ENCODE measurements around the gene NLGN1.

DNA sequence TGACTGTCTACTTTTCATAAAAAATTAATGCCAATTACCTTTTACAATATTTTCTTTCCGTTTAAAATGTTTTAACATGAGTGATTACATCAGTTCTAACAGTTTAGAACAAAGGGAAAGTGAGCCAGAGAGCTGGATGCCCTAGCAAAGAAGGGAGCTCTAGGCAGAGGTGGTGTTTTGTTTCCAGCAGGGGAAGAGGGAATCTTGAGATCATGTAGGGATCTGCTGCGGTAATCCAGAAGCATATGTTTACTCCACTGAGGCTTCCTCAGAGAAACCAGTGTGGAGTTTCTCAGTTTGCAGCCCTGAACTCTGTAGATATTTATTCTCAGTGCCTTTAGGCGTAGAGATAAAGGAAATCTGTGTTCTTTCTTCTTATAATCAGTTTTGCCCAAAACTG lies 399.3 kb downstream of the NLGN1 start:
- TF ChIP-seq POLR2A (IDR thresholded peaks at IDR 0.05; ENCODE audit: extremely low read depth, insufficient read length), result no peak
- TF ChIP-seq, protein P1, sequence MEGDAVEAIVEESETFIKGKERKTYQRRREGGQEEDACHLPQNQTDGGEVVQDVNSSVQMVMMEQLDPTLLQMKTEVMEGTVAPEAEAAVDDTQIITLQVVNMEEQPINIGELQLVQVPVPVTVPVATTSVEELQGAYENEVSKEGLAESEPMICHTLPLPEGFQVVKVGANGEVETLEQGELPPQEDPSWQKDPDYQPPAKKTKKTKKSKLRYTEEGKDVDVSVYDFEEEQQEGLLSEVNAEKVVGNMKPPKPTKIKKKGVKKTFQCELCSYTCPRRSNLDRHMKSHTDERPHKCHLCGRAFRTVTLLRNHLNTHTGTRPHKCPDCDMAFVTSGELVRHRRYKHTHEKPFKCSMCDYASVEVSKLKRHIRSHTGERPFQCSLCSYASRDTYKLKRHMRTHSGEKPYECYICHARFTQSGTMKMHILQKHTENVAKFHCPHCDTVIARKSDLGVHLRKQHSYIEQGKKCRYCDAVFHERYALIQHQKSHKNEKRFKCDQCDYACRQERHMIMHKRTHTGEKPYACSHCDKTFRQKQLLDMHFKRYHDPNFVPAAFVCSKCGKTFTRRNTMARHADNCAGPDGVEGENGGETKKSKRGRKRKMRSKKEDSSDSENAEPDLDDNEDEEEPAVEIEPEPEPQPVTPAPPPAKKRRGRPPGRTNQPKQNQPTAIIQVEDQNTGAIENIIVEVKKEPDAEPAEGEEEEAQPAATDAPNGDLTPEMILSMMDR (IDR thresholded peaks at IDR 0.05; ENCODE audit: low read depth, low read length), result no peak

All from NB4 (cell line).